GM18511 (cell line): Measurements from ENCODE around the gene OR2AJ1.

Source experiments
- ATAC-seq: cut with Tn5 transposase; IDR thresholded peaks from one replicate; pipeline ENCODE4 v1.9.1; 2021; ENCODE audit warnings: mild to moderate bottlenecking, moderate library complexity; ENCODE audit not compliant: unreplicated experiment

The OR2AJ1 gene

GRCh38 chr1:247924868-247925267 is at the start of gene OR2AJ1:
Gene OR2AJ1 (plus strand): TSS chr1:247924889. CDS start chr1:247933769, 8,880 bp downstream.
- no peak for ATAC-seq

- ATAC-seq: no peak
Measured at GRCh38 chr1:247883346-247883745, 41.3 kb upstream of the OR2AJ1 start.

- ATAC-seq: no peak
Measured at GRCh38 chr1:247884797-247885413, 39.8 kb upstream of the OR2AJ1 start.

- ATAC-seq: no peak
Measured at GRCh38 chr1:247895163-247895637, 29.5 kb upstream of the OR2AJ1 start, which contains the start of gene OR2W3. Gene OR2W3 (plus strand): TSS chr1:247895587. CDS start chr1:247895587, 0 bp downstream.

- no peak for ATAC-seq
Measured at GRCh38 chr1:247895976-247896375, 28.7 kb upstream of the OR2AJ1 start.

GRCh38 chr1:247904122-247904521 is 20.6 kb upstream of the OR2AJ1 start:
- ATAC-seq: no peak

- ATAC-seq: no peak
Measured at GRCh38 chr1:247905181-247905580, 19.5 kb upstream of the OR2AJ1 start.

- ATAC-seq: no peak
Measured at GRCh38 chr1:247905910-247906503, 18.7 kb upstream of the OR2AJ1 start.

- ATAC-seq: no peak
Measured at GRCh38 chr1:247906504-247907047, 18.1 kb upstream of the OR2AJ1 start.

GRCh38 chr1:247908766-247909165 is 15.9 kb upstream of the OR2AJ1 start:
- no peak for ATAC-seq

- ATAC-seq: no peak
Measured at GRCh38 chr1:247913786-247914185, 10.9 kb upstream of the OR2AJ1 start.

GRCh38 chr1:247914941-247915662 is 9.6 kb upstream of the OR2AJ1 start:
- ATAC-seq: no peak

- no peak for ATAC-seq
Measured at GRCh38 chr1:247919952-247920351, 4.7 kb upstream of the OR2AJ1 start, which contains the start of gene OR2T8. Gene OR2T8 (plus strand): TSS chr1:247920252. CDS start chr1:247921018, 766 bp downstream.

GRCh38 chr1:247923941-247924340 is 748 bp upstream of the OR2AJ1 start:
- no peak for ATAC-seq

- ATAC-seq: no peak
Measured at GRCh38 chr1:247933989-247934388, 9.3 kb downstream of the OR2AJ1 start.

GRCh38 chr1:247935781-247936180 is 11.1 kb downstream of the OR2AJ1 start:
- ATAC-seq: no peak

- ATAC-seq: no peak
Measured at GRCh38 chr1:247936415-247936814, 11.7 kb downstream of the OR2AJ1 start.

- peak; percentile 100 for ATAC-seq
Measured at GRCh38 chr1:247936965-247937734, 12.5 kb downstream of the OR2AJ1 start.

- no peak for ATAC-seq
Measured at GRCh38 chr1:247942624-247943023, 17.9 kb downstream of the OR2AJ1 start.

- no peak for ATAC-seq
Measured at GRCh38 chr1:247948558-247948957, 23.9 kb downstream of the OR2AJ1 start, which contains the start of gene OR2L8. Gene OR2L8 (plus strand): TSS chr1:247948858. CDS start chr1:247948858, 0 bp downstream.

GRCh38 chr1:247953408-247953807 is 28.7 kb downstream of the OR2AJ1 start:
- ATAC-seq: no peak
